Cardiac septum (tissue), 1 donor: ENCODE measurements around the gene BICD2. TPM values are rescaled to one million over a fixed set of nuclear protein-coding genes. Genes with fewer than 3 reads are reported as not detected.

Experiments used
- DNase-seq: peaks from one replicate; pipeline ENCODE4 v3.0.0-alpha.2; 2020; ENCODE audit warnings: low spot score
- intact Hi-C: fragments of 100-400 bp; cut with DNase I; formaldehyde crosslinking; loops from one replicate; pipeline ENCODE4 v1.14.0; 2022
- total RNA-seq: library from RNA; stranded (reverse); fragmentation: NEBNext Ultra II Directional; extraction: Animal tissue kit (Norgen Biotek cat#: 25700); gene quantifications from one replicate; pipeline ENCODE4 v1.2.1, GENCODE V29; 2021
- donor health status: DM: no; HTN: no; CAD: no.

The BICD2 gene
- total RNA-seq, 1 donor from 2014 or later = 39.5 TPM

DNA sequence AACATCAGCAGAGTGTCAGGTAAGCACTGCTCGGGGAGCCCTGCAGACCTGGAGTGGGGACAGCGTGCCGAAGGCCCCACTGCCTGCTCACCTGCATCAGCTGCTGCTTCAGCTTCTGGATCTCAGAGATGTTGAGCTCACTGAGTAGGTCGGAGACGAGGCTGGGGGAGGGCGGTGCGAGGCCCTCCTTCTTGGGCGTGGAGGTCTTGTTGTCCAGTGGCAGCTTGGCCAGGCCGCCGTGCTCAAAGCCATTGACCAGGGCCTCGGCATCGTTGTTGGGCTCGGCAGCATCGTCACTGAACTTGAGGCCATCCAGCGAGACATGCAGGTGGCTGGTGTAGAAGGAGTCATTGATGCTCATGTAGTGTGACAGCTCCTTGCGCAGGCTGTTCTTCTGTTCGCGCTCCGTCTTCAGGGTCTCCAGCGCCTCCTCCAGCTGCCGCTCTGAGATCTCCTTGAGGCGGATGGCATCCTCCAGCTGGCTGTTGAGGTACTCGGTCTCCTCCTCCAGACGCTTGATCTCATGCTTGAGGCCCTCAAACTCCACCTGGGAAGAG is 44.3 kb downstream of the BICD2 start:
- DNase-seq = no peak
- intact Hi-C loops = no loop called here

DNA sequence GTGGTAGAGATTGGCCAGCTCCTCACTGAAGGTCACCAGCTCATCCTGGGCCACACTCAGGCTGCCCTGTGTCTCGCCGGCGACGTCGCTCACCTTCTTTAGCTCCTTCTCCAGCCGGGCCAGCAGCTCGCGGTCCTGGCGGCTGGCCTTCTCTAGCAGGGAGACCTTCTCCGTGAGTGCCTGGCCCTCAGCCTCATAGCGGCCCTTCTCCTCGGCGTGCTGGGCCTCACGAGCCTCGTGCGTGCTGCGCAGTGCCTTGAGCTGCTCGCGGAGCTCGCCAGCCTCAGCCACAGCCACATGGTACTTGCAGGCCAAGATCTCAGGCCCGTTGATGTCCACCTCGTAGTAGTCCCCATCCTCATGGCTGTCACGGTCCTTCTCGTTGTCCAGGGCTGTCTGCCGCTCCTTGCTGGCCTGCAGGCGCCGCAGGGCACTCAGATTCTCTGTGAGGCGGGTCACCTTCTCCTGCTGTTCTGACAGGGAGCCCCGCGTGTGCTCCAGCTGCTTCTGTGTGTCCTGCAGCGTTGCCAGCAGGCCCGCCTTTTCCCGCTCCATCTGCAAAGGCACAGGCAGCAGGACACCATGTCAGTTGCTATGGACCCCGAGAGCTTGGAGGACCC is 45.5 kb downstream of the BICD2 start:
- intact Hi-C loops = loop anchor here (5.0 kb wide), 1 partner anchor 73 kb away; no protein-coding TSS in a partner anchor
- DNase-seq = no peak

DNA sequence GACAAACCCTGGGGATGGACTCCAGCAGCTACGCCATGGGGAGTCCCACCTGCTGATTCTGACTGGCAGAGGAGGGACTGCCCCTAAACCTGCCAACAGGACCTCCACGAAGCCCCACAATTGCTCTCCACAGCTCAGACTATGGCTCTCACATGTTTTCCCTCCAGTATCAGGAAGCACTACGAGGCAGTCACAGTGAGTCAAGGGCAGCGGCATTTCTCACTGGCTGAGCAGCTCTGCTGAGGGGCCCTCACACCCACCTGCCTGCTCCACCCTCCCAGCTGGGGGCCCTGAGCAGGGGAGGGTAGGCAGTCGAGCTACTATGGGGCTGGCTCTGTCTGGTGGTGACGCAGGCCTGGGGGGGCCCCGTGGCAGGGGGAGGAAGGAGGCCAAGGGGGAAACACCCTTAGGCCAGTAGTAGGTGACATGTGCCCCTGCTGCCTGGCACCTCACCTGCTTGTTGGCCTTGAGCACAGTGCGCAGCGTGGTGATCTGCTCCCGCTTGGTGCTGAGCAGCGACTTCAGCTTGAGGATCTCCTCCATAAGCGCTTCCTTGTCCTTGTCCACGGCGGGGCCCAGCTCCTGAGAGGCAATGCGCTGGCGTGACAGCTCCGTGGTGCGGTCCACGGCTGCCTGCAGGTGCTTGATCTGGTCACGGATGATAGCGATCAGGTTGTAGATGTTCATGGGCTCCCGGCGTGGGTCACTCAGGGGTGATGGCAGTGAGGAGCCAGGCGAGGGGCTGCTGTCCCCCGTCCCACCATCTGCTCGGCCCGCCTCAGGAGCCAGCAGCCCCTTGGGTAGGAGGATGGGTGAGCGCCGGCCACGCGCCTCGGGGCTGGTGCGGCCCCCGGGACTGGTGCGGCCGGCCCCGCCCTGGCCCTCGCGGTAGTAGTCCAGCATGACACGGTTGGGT is 46.3 kb downstream of the BICD2 start:
- DNase-seq = no peak
- intact Hi-C loops = loop anchor here (5.0 kb wide), 1 partner anchor 74 kb away; no protein-coding TSS in a partner anchor

DNA sequence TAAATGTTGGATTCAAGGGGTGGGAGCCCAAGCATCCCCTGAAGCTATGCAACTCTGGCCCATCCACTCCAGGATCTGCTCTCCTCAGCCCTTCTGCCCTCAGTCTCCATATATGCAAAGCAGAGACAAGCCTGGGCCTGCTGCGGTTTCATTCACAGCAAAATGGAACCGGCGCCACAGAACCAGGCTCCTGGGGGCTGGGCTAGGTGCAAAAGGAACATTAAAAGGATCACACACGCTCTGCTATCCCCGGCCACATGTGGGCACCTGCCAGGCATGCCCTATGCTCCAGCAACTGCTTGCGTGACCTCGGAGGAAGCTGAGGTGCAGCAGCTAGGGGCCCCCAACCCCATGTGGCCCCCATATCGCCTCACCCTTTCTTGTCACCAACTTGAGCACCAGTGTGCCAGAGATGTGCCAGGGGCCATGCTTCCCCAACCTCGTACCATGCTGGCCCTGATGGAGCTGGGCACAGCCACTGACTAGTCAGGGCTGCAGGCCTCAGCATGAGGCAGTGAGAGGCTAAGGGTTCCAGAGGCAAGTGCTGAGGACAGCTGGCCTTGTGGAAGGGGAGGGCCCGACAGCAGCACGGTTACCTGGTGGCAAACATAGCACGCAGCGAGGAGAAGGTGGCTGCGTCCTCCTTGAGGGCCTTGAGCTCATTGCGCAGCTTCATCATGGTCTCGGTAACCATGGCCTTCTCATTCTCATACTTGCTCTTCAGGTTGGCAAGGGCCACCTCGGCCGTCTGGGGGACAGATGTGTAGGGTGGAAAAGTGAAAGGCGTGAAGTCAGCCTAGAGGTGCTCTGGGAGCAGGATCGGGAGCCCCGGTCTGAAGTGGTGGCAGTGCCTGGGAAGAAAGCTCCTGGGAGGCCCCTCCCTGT is 47.2 kb downstream of the BICD2 start:
- DNase-seq = no peak
- intact Hi-C loops = loop anchor here (2.0 to 5.0 kb wide), 2 partner anchors 45 to 75 kb away; no protein-coding TSS in a partner anchor

DNA sequence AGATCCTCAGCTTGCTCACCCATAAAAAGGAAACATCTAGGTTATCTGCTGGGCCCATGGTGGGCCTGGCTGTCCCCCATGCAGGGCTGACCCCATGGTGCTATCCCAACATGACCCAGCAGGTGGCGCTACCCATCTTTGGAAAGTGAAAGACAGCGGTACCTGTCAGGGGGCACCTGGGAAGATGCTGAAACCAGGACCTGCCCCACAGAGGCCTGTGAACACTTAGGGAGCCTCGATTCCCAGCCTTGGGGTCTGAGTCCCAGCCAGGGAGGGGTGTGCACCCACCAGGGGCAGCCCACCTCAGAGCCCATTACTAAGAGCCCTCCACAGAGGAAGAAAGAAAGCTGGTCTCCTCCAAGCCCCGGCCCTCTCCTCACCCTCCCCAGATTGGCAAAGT is 48.1 kb downstream of the BICD2 start:
- intact Hi-C loops = loop anchor here (2.0 to 5.0 kb wide), 2 partner anchors 46 to 76 kb away; no protein-coding TSS in a partner anchor
- no peak for DNase-seq

DNA sequence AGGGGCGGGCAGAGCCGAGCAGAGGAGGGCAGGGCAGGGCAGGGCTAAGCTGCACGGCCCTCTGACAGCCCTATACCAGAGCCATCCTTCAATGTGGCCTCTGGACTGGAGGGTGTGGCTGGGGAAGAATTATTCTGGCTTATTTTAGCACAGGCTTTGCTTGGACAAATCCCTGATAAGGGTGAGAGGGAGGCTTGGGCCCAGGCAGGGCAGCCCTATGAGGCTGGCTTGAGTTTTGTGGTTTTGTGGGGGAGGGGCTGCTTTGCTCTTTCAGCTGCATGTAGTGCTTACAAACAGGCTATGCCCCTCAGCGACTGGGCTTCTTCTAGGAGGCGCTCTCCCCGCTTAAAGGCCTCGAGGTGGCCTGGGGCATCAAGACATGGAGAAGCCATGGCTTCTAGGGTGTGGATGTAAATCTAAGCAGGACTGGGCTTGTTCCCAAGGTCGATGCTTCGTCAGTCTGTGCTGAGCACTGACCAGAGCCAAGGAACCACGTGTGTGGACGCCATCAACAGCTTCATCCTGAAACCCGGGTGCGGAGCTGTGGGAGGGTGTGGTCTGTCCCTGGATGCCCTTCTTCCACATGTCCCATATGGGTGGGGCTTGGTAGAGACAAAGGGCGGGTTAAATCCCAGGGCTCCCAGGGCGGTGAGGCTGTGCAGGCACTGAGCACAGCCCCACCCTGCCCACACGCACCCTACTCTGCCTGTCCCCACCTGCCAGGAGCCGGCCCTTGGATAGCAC is 49.0 kb downstream of the BICD2 start:
- DNase-seq = no peak
- intact Hi-C loops = loop anchor here (2.0 to 5.0 kb wide), 2 partner anchors 47 to 77 kb away; no protein-coding TSS in a partner anchor

DNA sequence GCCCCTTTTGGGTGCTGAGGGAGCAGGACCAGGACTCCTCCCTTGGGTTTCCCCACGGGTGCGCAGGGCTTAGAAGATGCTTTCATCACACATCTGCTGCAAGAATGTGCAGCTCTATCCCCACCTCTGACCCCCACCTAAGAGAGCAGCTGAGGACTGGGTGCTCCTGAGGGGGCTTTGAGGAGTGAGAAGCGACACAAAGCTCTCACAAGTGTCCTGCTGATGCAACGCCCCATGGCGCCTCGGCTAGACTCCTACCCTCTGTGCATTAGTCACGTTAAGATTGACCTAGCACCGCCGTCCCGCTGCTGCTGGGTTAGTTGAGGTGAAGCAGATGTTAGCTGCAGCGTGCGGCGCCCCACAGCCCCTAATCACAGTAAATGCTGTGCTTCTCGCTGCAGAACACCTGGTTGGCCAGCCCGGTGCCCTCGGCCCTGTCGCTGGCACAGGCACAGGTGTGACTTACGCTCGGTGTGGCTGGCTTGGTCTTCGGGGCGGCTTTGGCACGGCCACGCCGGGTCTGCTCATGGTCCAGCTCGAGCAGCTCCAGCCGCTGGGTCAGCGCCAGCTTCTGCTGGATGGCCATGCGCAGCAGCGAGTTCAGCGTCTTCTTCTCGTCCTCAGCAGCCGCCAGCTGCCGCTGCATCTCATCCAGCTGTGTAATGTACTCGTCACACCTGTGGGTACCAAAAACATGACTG is 49.7 kb downstream of the BICD2 start:
- no peak for DNase-seq
- intact Hi-C loops = loop anchor here (5.0 kb wide), 2 partner anchors 43 to 77 kb away; partner anchors contain the start of gene IPPK

DNA sequence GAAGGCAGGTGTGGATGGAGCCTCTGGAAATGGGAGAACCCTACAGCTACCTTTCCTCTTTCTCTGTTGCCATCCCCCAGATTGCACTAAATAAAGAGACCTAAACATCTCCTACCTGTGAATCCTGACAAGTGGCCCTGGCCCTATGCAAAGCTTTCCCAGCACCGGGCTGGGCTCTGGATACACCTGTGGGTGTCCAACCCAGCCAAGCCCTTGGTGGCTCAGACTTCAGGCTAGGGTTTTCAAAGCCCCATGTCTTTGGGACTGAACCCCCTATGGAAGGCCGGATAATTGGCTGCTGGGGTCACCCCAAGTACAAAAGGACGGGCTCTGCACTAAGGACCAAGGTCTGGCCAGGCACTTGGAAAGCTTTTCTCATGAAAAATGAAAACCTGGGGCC is 50.6 kb downstream of the BICD2 start:
- intact Hi-C loops = loop anchor here (5.0 kb wide), 1 partner anchor 42 kb away; the partner anchor contains the start of gene IPPK
- DNase-seq = no peak

DNA sequence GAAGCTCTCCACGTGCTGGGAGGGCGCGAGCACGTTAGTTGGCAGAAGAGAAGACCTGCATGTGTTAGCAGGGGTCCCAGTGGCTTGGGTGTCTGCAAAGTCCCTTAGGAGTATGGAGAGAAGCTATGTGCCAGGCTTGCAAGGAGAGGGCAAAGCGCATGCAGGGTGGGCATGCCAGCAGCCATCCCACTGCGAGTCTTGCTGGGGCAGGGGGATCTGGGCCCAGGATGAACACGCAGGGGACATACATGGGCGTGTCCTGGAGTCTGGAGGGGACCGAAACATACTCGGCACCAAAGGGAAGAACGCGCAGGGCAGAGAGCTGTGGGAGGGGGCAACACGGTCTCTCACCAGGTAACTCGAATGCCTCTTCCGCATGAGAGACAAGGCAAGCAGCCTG is 51.1 kb downstream of the BICD2 start:
- intact Hi-C loops = loop anchor here (5.0 kb wide), 1 partner anchor 41 kb away; the partner anchor contains the start of gene IPPK
- no peak for DNase-seq

DNA sequence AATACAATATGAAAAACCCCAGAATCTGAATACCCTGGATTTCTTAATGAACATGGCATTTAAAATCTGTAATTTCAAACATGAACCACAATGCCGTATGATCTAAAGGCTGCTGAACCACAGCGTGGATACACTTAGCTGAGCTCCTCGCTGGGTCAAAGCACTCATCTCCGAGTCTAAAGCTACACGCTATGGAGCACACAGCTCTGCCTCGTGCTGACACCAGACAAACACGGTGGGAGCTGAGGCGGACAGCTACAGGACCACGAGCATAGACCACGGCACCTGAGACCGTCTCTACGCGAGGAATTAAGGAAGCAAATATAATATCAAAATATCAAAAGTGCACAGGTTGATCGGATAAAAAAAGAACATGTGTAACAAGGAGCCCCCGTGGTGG is 51.9 kb downstream of the BICD2 start:
- no peak for DNase-seq
- intact Hi-C loops = loop anchor here (5.0 kb wide), 1 partner anchor 40 kb away; the partner anchor contains the start of gene IPPK

DNA sequence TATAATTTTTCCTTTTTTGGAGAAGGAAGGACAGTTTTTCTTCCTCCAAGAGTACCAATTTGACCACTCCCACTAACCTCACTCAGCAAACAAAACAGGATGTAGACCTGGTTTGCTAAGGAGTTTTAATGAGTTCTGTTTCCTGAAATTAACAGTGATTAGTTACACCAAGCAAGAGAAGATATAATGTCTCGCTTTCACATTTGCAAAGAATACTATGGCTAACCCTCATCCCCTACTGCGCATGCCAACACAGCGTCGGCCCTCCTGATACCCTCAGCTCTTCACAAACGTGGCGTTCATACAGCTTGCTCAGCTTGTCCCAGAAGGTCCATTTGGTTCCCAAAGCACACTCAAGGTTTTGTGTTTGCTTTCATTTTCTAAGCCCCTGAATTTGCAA is 52.8 kb downstream of the BICD2 start:
- DNase-seq = no peak
- intact Hi-C loops = loop anchor here (5.0 kb wide), 1 partner anchor 40 kb away; the partner anchor contains the start of gene IPPK

DNA sequence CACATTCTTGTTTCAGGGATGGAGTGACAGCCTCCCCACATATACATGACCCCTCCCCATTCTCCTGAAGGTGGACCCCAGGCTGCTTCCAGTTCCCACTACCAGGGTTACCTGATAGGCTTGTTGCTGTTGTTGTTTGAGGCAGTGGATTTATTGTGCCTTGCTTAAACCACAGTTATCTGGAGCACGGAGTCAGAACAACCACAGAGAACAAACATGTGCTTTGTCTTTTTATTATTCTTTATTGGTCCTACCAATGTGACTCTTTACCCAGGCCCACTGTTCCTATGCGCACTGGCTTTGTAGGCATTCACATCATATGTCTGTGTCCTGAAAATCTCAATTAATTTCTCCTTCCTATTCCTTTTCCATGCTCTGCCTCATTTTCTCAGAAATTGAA is 53.5 kb downstream of the BICD2 start:
- no peak for DNase-seq
- intact Hi-C loops = loop anchor here (5.0 kb wide), 1 partner anchor 39 kb away; the partner anchor contains the start of gene IPPK

DNA sequence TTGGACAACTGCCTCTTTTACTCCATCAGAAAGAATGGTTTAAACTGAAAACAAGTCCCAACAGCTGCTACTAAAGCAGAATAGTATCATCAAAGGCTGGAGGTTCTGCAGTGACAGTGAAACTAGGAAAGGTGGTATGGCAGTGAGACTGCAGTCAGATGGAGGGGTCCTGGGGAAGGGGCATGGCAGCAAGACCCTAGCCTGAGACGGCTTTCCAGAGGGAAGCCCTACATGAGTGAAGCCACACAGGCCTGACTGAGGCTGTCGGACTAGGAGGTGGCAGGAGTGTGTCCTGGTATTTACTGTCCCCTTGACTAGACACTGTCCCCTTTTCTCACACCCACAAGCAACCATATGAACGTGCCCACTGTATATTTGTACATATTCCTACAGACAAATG is 54.3 kb downstream of the BICD2 start:
- no peak for DNase-seq
- intact Hi-C loops = loop anchor here (5.0 kb wide), 1 partner anchor 38 kb away; the partner anchor contains the start of gene IPPK

DNA sequence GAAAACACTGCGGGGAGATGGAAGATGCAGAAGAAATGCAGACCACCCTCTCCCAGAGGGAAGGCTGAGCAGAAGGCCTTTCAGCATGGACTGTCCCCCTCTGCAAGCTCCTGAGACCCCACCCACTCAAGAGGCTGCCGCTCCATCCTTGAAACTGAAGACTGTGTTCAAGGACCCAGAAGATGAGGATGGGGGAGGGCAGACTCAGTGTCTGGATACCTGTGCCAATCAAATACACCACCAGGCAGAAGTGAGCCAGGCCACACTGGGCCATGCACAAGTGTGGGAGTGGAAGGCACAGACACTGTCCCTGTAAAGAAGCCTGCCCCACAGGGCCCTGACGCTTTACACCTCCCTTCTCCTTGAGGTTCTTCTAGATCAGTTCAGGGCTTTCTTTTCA is 54.7 kb downstream of the BICD2 start:
- intact Hi-C loops = loop anchor here (5.0 kb wide), 1 partner anchor 38 kb away; the partner anchor contains the start of gene IPPK
- DNase-seq = no peak

DNA sequence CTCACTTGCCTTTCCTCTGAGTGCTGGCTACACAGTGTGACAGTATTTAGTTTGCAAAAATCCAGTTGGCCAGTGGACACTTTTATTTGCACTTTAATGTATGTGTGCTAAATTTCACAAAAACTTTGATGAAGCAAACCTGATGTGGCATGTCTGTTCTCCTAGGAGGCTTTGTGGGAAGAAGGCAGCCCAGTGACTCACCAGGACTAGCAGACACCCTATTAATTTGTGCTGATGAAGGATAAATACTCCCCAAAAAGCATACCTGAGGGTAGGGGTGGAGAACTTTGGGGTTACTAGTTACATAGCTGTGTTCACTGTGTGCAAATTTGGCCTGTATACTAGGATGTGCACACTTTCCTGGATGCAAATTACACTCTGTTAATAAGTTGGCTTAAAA is 55.4 kb downstream of the BICD2 start:
- DNase-seq = no peak
- intact Hi-C loops = no loop called here

DNA sequence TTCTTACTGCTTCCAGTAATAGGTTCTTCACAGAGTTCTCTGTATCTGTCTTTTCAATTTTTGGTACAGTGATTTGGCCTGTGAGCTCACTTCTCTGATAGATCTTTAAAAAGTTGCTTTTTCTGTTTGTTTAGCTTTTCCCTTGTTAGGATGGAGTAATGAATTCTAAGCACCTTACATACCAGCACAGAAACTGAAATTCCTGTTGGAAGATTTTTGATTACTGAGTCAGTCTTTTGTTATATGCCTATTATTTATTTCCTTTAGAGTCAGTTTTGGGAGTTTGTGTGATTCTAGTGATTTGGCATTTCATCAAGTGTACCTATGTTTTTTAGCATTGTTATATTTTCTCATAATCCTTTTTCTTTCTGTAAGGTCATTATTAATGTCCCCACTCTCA is 57.1 kb downstream of the BICD2 start:
- DNase-seq = no peak
- intact Hi-C loops = no loop called here

DNA sequence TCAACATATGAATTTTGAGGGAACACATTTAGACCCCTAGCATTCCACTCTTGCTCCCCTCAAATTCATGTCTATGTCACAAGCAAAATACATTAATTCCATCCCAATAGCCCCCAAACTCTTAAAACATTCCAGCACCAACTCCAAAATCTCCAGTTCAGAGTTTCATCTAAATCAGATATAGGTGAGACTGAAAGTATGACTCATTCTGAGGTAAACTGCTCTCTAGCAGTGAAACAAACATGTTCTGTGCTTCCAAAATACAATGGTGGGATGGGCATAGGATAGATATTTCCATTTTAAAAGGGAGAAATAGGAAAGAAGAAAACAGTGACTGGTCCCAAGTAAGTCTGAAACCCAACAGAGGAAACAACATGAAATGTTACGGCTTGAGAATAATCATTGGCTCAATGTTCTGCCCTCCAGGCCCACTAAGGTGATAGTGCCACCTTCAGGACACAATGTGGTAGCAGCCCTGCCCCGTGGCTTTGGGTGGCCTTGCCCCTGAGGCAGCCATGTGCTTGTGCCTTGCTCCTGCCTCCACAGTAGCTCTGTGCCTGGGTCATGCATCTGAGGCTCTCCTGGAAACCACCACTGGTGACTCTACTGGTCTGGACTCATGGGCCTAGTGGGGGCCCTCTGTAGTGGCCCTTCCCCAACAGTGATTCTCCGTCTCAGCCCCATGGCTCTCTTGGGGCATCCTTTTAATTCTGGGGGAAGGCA is 58.3 kb downstream of the BICD2 start:
- DNase-seq = no peak
- intact Hi-C loops = no loop called here
